WTC11 (cell line): ENCODE measurements around the gene TVP23C. TPM values are rescaled to one million over a fixed set of nuclear protein-coding genes. Genes with fewer than 3 reads are reported as not detected.

Source experiments
- ATAC-seq: fragments of 200-7000 bp; cut with Tn5 transposase; 2 replicates; pipeline ENCODE4 v1.10.0; 2021; ENCODE audit warnings: mild to moderate bottlenecking, moderate library complexity
- CTCF ChIA-PET: fragments of 300-600 bp; sonication (Branson Sonifier 250); formaldehyde crosslinking; loops from one replicate; lab custom pipeline; 2021; ENCODE audit warnings: antibody characterized with exemption; lab: Charles Lee
- POLR2A ChIA-PET: fragments of 350-600 bp; sonication (Branson Sonifier 250); formaldehyde crosslinking; loops from one replicate; lab custom pipeline; 2021; ENCODE audit warnings: antibody characterized with exemption; lab: Charles Lee
- DNase-seq: peaks from one replicate; pipeline ENCODE4 v3.0.0; 2021; ENCODE audit warnings: low spot score
- H3K27ac Mint-ChIP-seq: 2 replicates; pipeline ENCODE4 v1.8.0; 2021; ENCODE audit warnings: mixed read lengths
- H3K27me3 Mint-ChIP-seq: 2 replicates; pipeline ENCODE4 v1.8.0; 2021; ENCODE audit warnings: low read depth, mild to moderate bottlenecking, moderate library complexity, mixed read lengths
- H3K36me3 Mint-ChIP-seq: 2 replicates; pipeline ENCODE4 v1.8.0; 2021; ENCODE audit warnings: mixed read lengths
- H3K4me1 Mint-ChIP-seq: 2 replicates; pipeline ENCODE4 v1.8.0; 2022; ENCODE audit warnings: mixed read lengths
- H3K4me3 Mint-ChIP-seq: 2 replicates; pipeline ENCODE4 v1.8.0; 2021; ENCODE audit warnings: mild to moderate bottlenecking, moderate library complexity, mixed read lengths
- H3K9me3 Mint-ChIP-seq: 2 replicates; pipeline ENCODE4 v1.8.0; 2021; ENCODE audit warnings: mixed read lengths
- CREM ChIP-seq: sonication (generic); formaldehyde crosslinking; IDR thresholded peaks from 2 replicates; pipeline ENCODE4 v1.8.1; 2022; ENCODE audit warnings: mild to moderate bottlenecking, missing genetic modification reagents, moderate library complexity
- E2F1 ChIP-seq: sonication (generic); formaldehyde crosslinking; IDR thresholded peaks from 2 replicates; pipeline ENCODE4 v1.8.0; 2022; ENCODE audit warnings: mild to moderate bottlenecking, missing genetic modification reagents
- E2F5 ChIP-seq: sonication (generic); formaldehyde crosslinking; IDR thresholded peaks from 2 replicates; pipeline ENCODE4 v1.8.1; 2022; ENCODE audit warnings: mild to moderate bottlenecking, moderate library complexity, missing genetic modification reagents
- HMGA2 ChIP-seq: fragments of 250-450 bp; sonication (Bioruptor Pico); IDR thresholded peaks from 2 replicates; pipeline ENCODE4 v1.4.0; 2021; ENCODE audit warnings: mild to moderate bottlenecking, moderate library complexity
- JUN ChIP-seq: sonication (generic); formaldehyde crosslinking; IDR thresholded peaks from 2 replicates; pipeline ENCODE4 v1.8.0; 2023; ENCODE audit warnings: mild to moderate bottlenecking, missing genetic modification reagents
- OVOL2 ChIP-seq: fragments of 250-450 bp; sonication (Bioruptor Pico); IDR thresholded peaks from 2 replicates; pipeline ENCODE4 v1.9.0; 2021; ENCODE audit warnings: mild to moderate bottlenecking, borderline replicate concordance
- RELA ChIP-seq: sonication (generic); formaldehyde crosslinking; IDR thresholded peaks from 2 replicates; pipeline ENCODE4 v1.8.1; 2022; ENCODE audit warnings: missing genetic modification reagents, mild to moderate bottlenecking, borderline replicate concordance
- SMAD3 ChIP-seq: sonication (generic); formaldehyde crosslinking; IDR thresholded peaks from 2 replicates; pipeline ENCODE4 v1.8.0; 2022; ENCODE audit warnings: missing genetic modification reagents, mild to moderate bottlenecking, borderline replicate concordance
- USF2 ChIP-seq: sonication (generic); formaldehyde crosslinking; IDR thresholded peaks from 2 replicates; pipeline ENCODE4 v1.8.1; 2023; ENCODE audit warnings: mild to moderate bottlenecking, missing genetic modification reagents, moderate library complexity
- ZNF121 ChIP-seq: sonication (generic); formaldehyde crosslinking; IDR thresholded peaks from 2 replicates; pipeline ENCODE4 v1.8.0; 2023; ENCODE audit warnings: missing genetic modification reagents
- ZNF263 ChIP-seq: sonication (generic); formaldehyde crosslinking; IDR thresholded peaks from 2 replicates; pipeline ENCODE4 v1.8.1; 2022; ENCODE audit warnings: low read depth, mild to moderate bottlenecking, moderate library complexity, missing genetic modification reagents
- ZNF416 ChIP-seq: fragments of 250-450 bp; sonication (Bioruptor Pico); IDR thresholded peaks from 2 replicates; pipeline ENCODE4 v1.9.0; 2021; ENCODE audit warnings: mild to moderate bottlenecking, inconsistent platforms
- ZNF423 ChIP-seq: fragments of 250-450 bp; sonication (Bioruptor Pico); IDR thresholded peaks from 2 replicates; pipeline ENCODE4 v2.1.2; 2022; ENCODE audit warnings: mild to moderate bottlenecking, moderate library complexity
- ZNF425 ChIP-seq: fragments of 250-450 bp; sonication (Bioruptor Pico); conservative IDR thresholded peaks from 2 replicates; pipeline ENCODE4 v1.9.0; 2021; ENCODE audit warnings: mild to moderate bottlenecking
- ZNF512 ChIP-seq: sonication (generic); formaldehyde crosslinking; IDR thresholded peaks from 2 replicates; pipeline ENCODE4 v1.8.1; 2022; ENCODE audit warnings: missing genetic modification reagents, borderline replicate concordance
- total RNA-seq: library from RNA; stranded (reverse); gene quantifications from 3 replicates; pipeline ENCODE4 v1.2.3, GENCODE V29; 2021
- TF ChIP-seq, protein P1 (sequence below): fragments of 200-600 bp; IDR thresholded peaks from 2 replicates; pipeline ENCODE4 v1.8.0; 2022; ENCODE audit warnings: antibody characterized with exemption
- TF ChIP-seq, protein P2 (sequence below): sonication (generic); formaldehyde crosslinking; IDR thresholded peaks from 2 replicates; pipeline ENCODE4 v1.8.1; 2022; ENCODE audit warnings: low read depth, missing genetic modification reagents, borderline replicate concordance

The TVP23C gene
- total RNA-seq, 1 experiment from 2014 or later: 16.9 TPM

GRCh38 chr17:15503731-15504130 lies 59.6 kb downstream of the TVP23C start (continued):
- TF ChIP-seq ZNF425 (no peak), E2F1 (CRISPR knock-in tag) (no peak), CREM (no peak), HMGA2 (CRISPR knock-in tag) (no peak), USF2 (no peak), ZNF121 (CRISPR knock-in tag) (no peak)

DNA sequence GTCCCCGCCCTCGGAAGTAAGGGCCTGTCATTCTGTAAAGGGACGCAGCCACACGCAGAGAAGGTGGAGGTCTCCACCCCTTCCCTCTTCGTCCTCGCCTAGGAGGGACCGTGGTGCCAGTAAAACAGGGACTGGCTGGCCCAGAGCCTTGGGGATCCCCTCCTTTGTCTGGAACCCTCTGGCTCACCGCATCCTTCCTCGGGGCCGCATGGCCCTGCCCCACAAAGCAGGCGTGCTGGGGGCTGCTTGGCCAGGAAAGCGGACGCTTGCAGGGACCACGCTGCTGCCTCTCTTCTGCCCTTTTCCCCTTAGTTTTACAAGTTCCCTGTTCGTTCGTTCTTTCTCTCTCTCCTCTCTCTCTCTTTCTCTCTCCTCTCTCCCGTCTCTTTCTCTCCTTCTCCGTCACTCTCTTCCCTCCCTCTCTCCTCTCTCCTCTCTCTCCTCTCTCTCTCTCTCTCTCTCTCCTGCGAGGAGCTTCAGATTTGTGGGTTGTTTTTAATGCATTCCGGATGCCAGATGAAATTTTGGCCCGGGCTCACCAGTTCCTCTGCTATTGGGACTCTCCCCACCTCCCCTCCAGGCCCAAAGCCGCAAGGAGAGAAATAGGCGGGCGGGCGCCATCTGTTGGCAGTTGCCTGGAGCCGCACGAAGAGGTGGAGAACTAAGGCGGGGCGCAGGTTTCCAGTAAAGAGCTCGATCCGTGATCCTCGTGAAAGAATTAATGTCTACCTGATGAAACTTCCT lies 60.7 kb downstream of the TVP23C start:
- Mint-ChIP-seq H3K27ac (peak overlapping the region; percentile 58; the same call in 1 of the 2 replicates), H3K27me3 (no peaks in the 10 kb centered on the region), H3K4me1 (peaks cover 20% of the 10 kb centered on the region), H3K36me3 (peaks cover 33% of the 10 kb centered on the region), H3K9me3 (peaks cover 3% of the 10 kb centered on the region; the same call in 1 of the 2 replicates), H3K4me3 (peak overlapping the region; percentile 63)
- ChIA-PET POLR2A (interaction anchor here (0.5 to 1.7 kb wide), 3 partner anchors 16 to 258 kb away, joined by 3 to 5 read pairs (median 5); no protein-coding TSS in a partner anchor), CTCF (interaction anchor here (0.5 to 3.2 kb wide), 77 partner anchors 8 to 1180 kb away, joined by 3 to 148 read pairs (median 4); partner anchors contain the start of genes PMP22 and TEKT3)
- peak; percentile 94 for ATAC-seq
- DNase-seq: peak; percentile 94
- peak; percentile 78; the same call in 1 of the 2 replicates for TF ChIP-seq ZNF512
- no peak for TF ChIP-seq ZNF425
- TF ChIP-seq, protein P1, sequence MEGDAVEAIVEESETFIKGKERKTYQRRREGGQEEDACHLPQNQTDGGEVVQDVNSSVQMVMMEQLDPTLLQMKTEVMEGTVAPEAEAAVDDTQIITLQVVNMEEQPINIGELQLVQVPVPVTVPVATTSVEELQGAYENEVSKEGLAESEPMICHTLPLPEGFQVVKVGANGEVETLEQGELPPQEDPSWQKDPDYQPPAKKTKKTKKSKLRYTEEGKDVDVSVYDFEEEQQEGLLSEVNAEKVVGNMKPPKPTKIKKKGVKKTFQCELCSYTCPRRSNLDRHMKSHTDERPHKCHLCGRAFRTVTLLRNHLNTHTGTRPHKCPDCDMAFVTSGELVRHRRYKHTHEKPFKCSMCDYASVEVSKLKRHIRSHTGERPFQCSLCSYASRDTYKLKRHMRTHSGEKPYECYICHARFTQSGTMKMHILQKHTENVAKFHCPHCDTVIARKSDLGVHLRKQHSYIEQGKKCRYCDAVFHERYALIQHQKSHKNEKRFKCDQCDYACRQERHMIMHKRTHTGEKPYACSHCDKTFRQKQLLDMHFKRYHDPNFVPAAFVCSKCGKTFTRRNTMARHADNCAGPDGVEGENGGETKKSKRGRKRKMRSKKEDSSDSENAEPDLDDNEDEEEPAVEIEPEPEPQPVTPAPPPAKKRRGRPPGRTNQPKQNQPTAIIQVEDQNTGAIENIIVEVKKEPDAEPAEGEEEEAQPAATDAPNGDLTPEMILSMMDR: peak; percentile 72; the same call in 1 of the 2 replicates
- TF ChIP-seq ZNF263: no peak
- TF ChIP-seq ZNF416: no peak
- no peak for TF ChIP-seq SMAD3
- no peak for TF ChIP-seq E2F5
- no peak for TF ChIP-seq ZNF423 (CRISPR knock-in tag)
- TF ChIP-seq RELA (CRISPR knock-in tag): no peak
- no peak for TF ChIP-seq JUN (CRISPR knock-in tag)
- TF ChIP-seq, protein P2, sequence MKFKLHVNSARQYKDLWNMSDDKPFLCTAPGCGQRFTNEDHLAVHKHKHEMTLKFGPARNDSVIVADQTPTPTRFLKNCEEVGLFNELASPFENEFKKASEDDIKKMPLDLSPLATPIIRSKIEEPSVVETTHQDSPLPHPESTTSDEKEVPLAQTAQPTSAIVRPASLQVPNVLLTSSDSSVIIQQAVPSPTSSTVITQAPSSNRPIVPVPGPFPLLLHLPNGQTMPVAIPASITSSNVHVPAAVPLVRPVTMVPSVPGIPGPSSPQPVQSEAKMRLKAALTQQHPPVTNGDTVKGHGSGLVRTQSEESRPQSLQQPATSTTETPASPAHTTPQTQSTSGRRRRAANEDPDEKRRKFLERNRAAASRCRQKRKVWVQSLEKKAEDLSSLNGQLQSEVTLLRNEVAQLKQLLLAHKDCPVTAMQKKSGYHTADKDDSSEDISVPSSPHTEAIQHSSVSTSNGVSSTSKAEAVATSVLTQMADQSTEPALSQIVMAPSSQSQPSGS (CRISPR knock-in tag): no peak
- TF ChIP-seq OVOL2 (CRISPR knock-in tag): no peak
